ENCODE results near the gene CYP2R1.

CYP2R1 gene

GRCh38 chr11:14835496-14836492 is 56.2 kb downstream of the CYP2R1 start:
- DNase-seq (ENCODE audit: low read depth, low spot score) = no peak

All from activated naive CD8-positive, alpha-beta T cell treated with anti-CD3 and anti-CD28 coated beads, Interleukin-2, amount 50 U/mL, for 16 hours (primary cell).